ENCODE data around the gene RTCB.
"Not testable (repeated sequence)": the region's sequence is repeated elsewhere in the genome, so short reads cannot be mapped to it uniquely, and the experiment has no call there.

RTCB gene

DNA sequence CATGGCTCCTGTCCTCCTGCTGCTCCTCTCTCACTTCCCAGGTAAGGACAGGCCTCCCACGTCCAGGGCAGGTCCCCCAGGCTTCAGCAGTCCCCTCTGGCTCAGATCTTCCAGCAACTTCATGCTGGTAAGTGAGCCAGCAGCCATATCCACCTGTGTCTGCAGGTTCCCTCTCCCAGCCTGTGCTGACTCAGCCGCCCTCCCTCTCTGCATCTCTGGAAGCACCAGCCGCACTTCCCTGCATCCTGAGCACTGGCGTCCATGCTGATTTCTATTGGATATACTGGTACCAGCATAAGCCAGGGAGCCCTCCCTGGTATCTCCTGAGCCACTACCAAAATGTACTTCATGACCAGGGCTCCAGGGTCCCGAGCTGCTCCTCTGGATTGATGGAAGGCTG, 35.4 kb downstream of the RTCB start:
- TF ChIP-seq CTCF (IDR thresholded peaks at IDR 0.05; ENCODE audit: insufficient read depth, low read depth, low read length, missing control alignments): no peak
- no peak for DNase-seq (ENCODE audit: low read depth)
- H3K4me3 ChIP-seq (ENCODE audit: low read depth, low read length): no peak overlapping the region

- H3K4me3 ChIP-seq (ENCODE audit: low read depth, low read length): no peak overlapping the region
- no peak for DNase-seq (ENCODE audit: low read depth)
- TF ChIP-seq CTCF (IDR thresholded peaks at IDR 0.05; ENCODE audit: insufficient read depth, low read depth, low read length, missing control alignments): no peak
These were observed 36.2 kb downstream of the RTCB start for GRCh38 chr22:32375678-32376450.

DNA sequence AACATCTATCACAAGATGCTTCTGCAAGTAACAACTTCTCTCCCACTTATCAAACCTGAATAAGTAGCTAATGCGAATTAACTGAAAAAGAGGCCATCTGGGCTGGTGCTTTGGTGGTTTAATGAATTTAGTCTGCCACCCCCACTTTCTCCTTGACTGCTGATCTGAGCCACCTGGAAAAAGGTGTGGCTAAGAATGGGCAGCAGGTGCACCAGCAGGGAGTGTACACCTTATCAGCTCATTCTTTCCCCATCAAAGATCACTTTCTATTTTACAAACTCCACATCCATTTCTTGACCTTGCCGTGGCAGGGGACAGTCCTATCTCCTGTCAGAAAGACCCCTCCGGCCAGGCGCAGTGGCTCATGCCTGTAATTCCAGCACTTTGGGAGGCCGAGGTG, 47.8 kb downstream of the RTCB start:
- TF ChIP-seq CTCF (IDR thresholded peaks at IDR 0.05; ENCODE audit: insufficient read depth, low read depth, low read length, missing control alignments): no peak
- DNase-seq (ENCODE audit: low read depth): no peak
- no peak overlapping the region for H3K4me3 ChIP-seq (ENCODE audit: low read depth, low read length)

- no peak overlapping the region for H3K4me3 ChIP-seq (ENCODE audit: low read depth, low read length)
- no peak for TF ChIP-seq CTCF (IDR thresholded peaks at IDR 0.05; ENCODE audit: insufficient read depth, low read depth, low read length, missing control alignments)
- DNase-seq (ENCODE audit: low read depth): no peak
These were observed 50.8 kb downstream of the RTCB start for GRCh38 chr22:32361257-32361656.

- H3K4me3 ChIP-seq (ENCODE audit: low read depth, low read length); DNase-seq (ENCODE audit: low read depth): not testable (repeated sequence)
These were observed 52.0 kb downstream of the RTCB start for GRCh38 chr22:32360096-32360495.

- DNase-seq (ENCODE audit: low read depth); H3K4me3 ChIP-seq (ENCODE audit: low read depth, low read length): not testable (repeated sequence)
These were observed 54.5 kb downstream of the RTCB start, which contains the start of gene RFPL3 for GRCh38 chr22:32357567-32357966. Gene RFPL3, plus strand, starts transcription at chr22:32357867. Its CDS starts 205 bp downstream, at chr22:32358072.

GRCh38 chr22:32355760-32356159, 56.3 kb downstream of the RTCB start:
- no peak for DNase-seq (ENCODE audit: low read depth)
- H3K4me3 ChIP-seq (ENCODE audit: low read depth, low read length): no peak overlapping the region
- no peak for TF ChIP-seq CTCF (IDR thresholded peaks at IDR 0.05; ENCODE audit: insufficient read depth, low read depth, low read length, missing control alignments)

Data from GM12865 (cell line).